Measurements from ENCODE around the gene MESP2.

The MESP2 gene

DNA sequence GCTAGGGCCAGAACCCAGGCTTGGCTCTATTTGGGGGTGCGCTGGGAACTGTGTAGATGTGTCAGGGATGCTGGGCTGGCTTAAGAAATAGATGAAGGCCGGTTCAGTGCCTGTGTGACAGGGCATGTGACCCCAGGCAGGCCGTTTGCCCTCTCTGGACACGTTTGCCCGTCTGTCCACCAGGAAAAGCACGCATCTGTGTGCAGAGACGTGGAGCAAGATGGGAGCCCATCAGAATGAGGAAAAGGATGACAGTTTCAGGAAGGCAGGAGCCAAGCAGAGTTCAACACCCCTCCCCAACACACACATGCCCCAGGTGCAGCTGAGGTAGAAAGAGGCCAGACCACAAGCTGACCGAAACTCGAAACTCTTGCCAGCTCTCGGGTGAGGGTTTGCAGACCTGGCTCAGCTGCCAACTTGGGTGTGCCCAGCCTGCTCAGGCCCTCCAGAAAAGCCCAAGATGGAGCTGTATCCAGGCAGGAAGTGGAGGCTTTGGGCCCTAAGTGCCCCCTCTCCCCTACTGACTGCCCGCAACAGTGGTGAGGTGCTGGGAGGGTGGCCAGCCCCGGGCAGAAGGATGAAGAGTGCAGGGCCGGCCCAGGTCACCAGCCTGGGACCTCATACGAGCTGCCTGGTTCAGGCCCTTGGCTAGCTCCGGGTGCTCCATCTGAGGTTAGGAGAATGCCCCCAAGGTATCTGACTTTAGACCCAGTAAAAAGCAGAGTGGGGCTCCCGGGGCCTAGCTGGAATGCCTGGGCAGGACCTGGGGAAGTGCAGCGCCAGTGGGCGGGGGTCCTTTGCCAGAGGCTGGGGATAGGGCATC is 14.9 kb upstream of the MESP2 start:
- ATAC-seq (replicated peaks) (no peak), DNase-seq (no peak)
- Mint-ChIP-seq H3K27me3 (peaks cover under 1 to 29% of the 10 kb centered on the region in 2 donors), H3K27ac (no peak overlapping the region), H3K9me3 (no peaks in the 10 kb centered on the region), H3K4me1 (ENCODE audit: low read depth in 2 of 2) (no peaks in the 10 kb centered on the region), H3K36me3 (ENCODE audit: insufficient read depth) (peaks cover 5% of the 10 kb centered on the region), H3K4me3 (no peak overlapping the region)

DNA sequence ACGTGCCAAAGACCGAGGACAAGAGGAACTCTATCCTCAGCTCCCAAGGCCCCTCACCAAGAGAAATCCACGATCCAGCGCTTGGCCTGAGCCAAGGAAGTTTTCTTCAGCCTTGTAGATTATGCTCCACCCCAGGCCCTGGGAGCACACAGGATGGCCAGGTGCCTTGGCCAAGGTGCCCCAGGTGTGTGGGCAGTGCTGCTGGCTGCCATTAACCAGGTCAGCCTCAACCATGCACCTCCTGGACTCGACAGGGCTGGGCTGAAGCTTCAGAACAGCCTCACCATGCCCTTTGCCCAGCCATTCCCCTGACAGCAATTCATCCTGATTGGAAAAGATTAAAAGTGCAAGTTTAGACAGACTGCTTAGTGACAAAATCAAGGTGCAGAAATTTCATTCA is 14.2 kb upstream of the MESP2 start:
- no peak for ATAC-seq (replicated peaks)
- Mint-ChIP-seq H3K4me3 (no peak overlapping the region), H3K4me1 (ENCODE audit: low read depth in 2 of 2) (no peaks in the 10 kb centered on the region), H3K9me3 (no peaks in the 10 kb centered on the region), H3K27me3 (peaks cover 0 to 27% of the 10 kb centered on the region in 2 donors), H3K27ac (no peak overlapping the region), H3K36me3 (ENCODE audit: insufficient read depth) (peaks cover 5% of the 10 kb centered on the region)
- no peak for DNase-seq

DNA sequence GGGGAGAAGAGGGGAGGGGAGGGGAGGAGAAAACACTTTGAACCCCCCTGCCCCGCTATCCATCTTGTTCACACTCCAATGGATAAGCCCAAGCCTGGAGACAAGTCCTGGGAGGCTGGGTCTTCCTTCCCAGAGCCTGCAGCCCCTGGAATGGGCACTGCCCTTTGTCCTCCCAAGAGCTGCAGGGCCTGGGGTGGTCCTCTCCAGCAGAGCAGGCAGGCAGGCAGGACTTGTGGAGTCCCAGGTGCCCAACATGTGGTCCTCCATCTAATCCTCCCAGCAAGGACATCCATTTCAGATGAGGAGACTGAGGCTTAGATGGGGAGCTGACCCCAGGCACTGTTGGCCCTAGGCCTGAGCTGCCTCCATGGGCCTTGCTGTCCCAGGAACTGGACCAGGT is 10.4 kb upstream of the MESP2 start:
- H3K4me3 Mint-ChIP-seq, result no peak overlapping the region
- H3K4me1 Mint-ChIP-seq (ENCODE audit: low read depth in 2 of 2), result no peaks in the 10 kb centered on the region
- no peak overlapping the region for H3K27ac Mint-ChIP-seq
- H3K36me3 Mint-ChIP-seq (ENCODE audit: insufficient read depth), result peaks cover 4% of the 10 kb centered on the region
- H3K9me3 Mint-ChIP-seq, result no peaks in the 10 kb centered on the region
- H3K27me3 Mint-ChIP-seq, result peaks cover 0 to 7% of the 10 kb centered on the region in 2 donors
- DNase-seq (no peak), ATAC-seq (replicated peaks) (no peak)

DNA sequence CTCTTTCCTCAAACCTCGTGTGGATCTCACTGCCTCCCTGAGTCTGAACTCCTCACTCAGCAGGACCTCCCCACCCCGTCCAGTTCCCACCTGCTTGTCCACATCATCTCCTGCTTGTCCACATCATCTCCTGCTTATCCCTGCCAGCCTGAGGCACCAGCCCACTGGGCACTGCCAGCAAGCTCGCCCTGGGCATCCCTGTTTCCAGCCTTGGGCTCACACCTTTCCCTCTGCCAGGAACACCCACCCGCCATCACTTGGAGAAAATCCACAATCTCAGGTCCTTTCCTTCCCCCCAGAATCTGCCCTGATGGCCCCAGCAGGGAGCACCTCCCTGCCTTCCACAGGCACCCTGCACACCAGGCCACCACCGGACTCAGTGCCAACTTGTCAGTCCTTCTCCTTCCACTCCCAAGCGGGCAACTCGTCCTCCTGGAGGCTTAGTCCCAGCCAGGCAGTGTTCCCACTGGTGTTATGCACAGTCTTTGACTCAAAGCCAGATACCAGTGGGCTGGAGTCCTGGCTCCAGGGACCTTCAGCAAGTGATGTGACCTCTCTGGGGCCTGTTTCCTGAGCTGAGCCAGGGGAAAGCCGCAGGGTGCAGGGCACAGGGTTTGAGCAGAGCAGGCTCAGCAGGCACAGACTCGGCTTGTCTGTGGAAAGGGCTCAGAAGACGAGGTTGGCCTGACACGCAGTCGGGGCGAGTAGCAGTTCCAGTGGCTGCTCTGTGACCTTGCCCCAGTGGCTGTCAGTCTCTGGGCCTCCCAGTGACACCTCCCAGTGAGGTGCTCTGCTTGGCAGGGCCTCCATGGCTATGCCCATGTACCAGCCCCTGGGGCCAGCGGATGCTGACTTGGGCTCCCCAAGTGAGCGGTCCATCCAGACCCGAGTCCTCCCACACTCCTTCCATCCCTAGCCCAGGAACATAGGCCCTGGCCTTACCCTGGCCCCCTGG is 9.5 kb upstream of the MESP2 start:
- no peak for DNase-seq
- no peak for ATAC-seq (replicated peaks)
- H3K27ac Mint-ChIP-seq, result peak overlapping the region; percentile 17 to 30
- no peaks in the 10 kb centered on the region for H3K36me3 Mint-ChIP-seq (ENCODE audit: insufficient read depth)
- H3K27me3 Mint-ChIP-seq, result no peaks in the 10 kb centered on the region
- H3K4me1 Mint-ChIP-seq (ENCODE audit: low read depth in 2 of 2), result no peaks in the 10 kb centered on the region
- no peaks in the 10 kb centered on the region for H3K9me3 Mint-ChIP-seq
- no peak overlapping the region for H3K4me3 Mint-ChIP-seq

DNA sequence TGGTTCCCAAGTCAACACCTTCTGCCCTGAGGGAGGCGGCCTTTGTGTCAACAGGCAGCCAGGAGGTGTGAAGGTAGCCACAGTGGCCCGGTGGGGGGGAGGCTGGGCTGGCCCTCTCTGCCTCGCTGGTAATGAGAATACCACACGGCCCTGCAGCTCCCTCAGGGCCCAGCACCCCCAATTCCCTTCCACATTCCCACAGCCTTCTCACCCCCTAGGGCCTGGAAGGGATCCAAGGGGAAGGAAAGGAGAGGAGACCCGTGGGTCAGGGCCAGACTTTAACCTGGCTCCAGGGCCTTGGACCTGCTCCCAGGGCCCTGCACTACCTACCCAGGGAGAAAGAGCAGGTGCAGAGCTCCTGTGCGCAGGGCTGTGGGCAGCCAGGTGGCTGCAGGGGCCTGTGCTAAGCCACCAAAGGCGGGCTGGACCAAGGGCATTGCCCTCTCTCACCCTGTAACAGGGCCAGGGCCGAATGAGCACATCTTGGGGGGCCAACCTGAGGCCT is 8.7 kb upstream of the MESP2 start:
- H3K4me3 Mint-ChIP-seq, result no peak overlapping the region
- DNase-seq (no peak), ATAC-seq (replicated peaks) (no peak)
- H3K4me1 Mint-ChIP-seq (ENCODE audit: low read depth in 2 of 2), result no peaks in the 10 kb centered on the region
- H3K9me3 Mint-ChIP-seq, result no peaks in the 10 kb centered on the region
- no peak overlapping the region for H3K27ac Mint-ChIP-seq
- no peaks in the 10 kb centered on the region for H3K27me3 Mint-ChIP-seq
- no peaks in the 10 kb centered on the region for H3K36me3 Mint-ChIP-seq (ENCODE audit: insufficient read depth)

DNA sequence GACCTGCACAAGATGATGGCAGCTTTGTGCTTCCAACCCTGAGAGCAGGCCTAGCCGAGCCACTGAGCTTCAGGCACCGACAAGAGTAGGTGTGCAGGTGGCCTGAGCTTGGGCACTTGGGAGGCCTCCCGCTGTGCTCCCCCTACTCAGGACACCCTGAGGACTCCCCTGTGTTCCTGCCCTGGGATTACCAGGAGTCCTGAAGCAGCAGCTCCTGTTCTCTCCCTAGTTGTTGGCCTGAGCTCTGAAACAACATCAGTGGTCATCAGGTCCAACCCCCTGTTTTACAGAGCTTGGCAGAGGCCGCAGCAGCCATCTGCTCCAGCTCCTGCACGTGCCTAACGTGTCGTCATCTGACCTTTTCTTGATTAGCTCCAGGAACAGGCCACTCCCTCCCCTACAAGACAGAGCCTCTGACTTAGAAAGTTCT is 8.0 kb upstream of the MESP2 start:
- ATAC-seq (replicated peaks) (no peak), DNase-seq (no peak)
- H3K9me3 Mint-ChIP-seq, result no peaks in the 10 kb centered on the region
- H3K27ac Mint-ChIP-seq, result peak overlapping the region in 1 of 2 donors; percentile 67
- no peaks in the 10 kb centered on the region for H3K36me3 Mint-ChIP-seq (ENCODE audit: insufficient read depth)
- H3K4me3 Mint-ChIP-seq, result no peak overlapping the region
- no peaks in the 10 kb centered on the region for H3K4me1 Mint-ChIP-seq (ENCODE audit: low read depth in 2 of 2)
- no peaks in the 10 kb centered on the region for H3K27me3 Mint-ChIP-seq

DNA sequence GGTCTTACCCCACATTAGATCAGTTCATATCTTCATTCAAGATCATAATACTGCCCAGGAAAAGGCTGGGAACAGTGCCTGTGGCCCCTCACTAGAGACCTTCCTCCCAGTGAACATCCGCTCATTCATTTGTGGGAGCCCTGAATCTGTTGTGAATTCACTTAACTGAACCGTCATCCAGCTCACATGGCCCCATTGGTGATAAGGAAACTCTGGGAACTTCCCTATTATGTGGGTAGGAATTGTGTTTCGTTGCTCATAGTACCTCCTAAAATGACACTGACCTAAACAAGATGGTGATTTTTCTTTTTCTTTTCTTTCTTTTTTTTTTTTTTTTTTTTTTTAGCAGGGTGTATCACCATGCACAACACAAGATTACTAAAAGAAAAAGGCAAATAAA is 6.8 kb upstream of the MESP2 start:
- DNase-seq (no peak), ATAC-seq (replicated peaks) (no peak)
- Mint-ChIP-seq H3K9me3 (no peaks in the 10 kb centered on the region), H3K27me3 (no peaks in the 10 kb centered on the region), H3K4me3 (no peak overlapping the region), H3K4me1 (ENCODE audit: low read depth in 2 of 2) (no peaks in the 10 kb centered on the region), H3K27ac (no peak overlapping the region), H3K36me3 (ENCODE audit: insufficient read depth) (no peaks in the 10 kb centered on the region)

DNA sequence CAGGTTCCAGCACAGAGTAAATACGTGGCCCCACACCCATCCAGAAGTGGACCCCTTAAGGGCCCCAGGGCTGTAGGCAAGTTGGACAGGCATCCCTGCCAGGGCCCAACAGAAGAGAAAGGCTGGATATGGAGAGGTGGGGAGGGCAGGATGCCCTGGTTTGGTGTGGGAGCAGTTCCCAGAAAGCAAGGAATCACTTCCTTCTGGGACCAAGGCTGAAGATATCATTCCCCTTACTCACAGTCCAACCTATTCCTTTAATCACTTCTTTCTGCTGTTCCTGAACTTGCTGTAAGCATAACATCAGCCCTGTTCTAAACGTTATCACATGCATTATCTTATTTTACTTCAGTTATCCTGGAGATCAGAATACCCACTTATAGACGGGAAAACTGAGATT is 6.1 kb upstream of the MESP2 start:
- Mint-ChIP-seq H3K36me3 (ENCODE audit: insufficient read depth) (no peaks in the 10 kb centered on the region), H3K27ac (no peak overlapping the region), H3K27me3 (no peaks in the 10 kb centered on the region), H3K4me3 (no peak overlapping the region), H3K9me3 (no peaks in the 10 kb centered on the region), H3K4me1 (ENCODE audit: low read depth in 2 of 2) (no peaks in the 10 kb centered on the region)
- ATAC-seq (replicated peaks) (no peak), DNase-seq (no peak)

DNA sequence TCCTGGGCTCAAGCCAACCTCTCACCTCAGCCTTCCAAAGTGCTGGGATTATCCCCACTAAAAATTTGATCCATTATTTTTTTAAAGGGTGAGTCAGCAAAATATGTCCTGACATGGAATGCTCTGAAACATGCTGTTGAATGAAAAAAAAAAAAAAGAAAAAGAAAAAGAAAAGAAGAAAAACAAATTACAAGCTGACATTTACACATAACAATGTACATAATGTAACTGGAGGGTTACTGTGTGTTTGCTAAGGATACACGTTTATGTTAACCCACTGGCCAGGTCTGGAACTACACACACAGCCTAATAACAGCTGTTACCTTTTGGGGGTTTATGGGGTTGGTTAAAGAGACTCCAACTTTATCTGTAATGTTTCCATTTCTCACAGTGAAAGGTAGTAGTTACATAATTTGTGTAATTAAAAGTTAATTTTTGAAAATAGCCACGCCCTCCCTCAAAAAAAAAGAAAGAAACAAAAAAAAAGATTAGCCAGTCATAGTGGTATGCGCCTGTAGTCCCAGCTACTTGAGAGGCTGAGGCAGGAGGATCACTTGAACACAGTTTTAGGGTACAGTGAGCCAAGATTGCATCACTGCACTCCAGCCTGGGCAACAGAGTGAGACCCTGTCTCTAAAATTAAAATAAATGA is 3.1 kb upstream of the MESP2 start:
- ATAC-seq (replicated peaks), result no peak

DNA sequence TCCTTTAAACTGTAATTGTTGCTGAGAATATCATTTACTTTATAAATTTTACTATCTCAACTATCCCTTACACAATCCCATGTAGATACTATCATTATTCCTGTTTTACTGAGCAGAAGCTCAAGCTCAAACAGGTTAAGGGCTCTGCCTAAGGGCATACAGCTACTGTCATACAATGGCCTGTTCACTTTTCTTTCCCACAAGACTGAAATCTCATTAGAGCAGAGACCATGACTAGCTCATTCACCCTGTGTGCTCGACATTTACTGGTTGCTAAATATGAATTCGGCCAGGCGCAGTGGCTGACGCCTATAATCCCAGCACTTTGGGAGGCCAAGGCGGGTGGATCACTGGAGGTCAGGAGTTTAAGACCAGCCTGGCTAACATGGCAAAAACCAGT is 1.6 kb upstream of the MESP2 start:
- Mint-ChIP-seq H3K27me3 (peaks cover 7 to 25% of the 10 kb centered on the region in 2 donors), H3K4me3 (no peak overlapping the region), H3K4me1 (ENCODE audit: low read depth in 2 of 2) (no peaks in the 10 kb centered on the region), H3K27ac (no peak overlapping the region), H3K9me3 (no peaks in the 10 kb centered on the region), H3K36me3 (ENCODE audit: insufficient read depth) (peaks cover 5% of the 10 kb centered on the region)
- DNase-seq, result no peak
- ATAC-seq (replicated peaks), result no peak

More for the DNA sequence above, 3.1 kb upstream of the MESP2 start:
- H3K4me1 Mint-ChIP-seq (ENCODE audit: low read depth in 2 of 2), result no peaks in the 10 kb centered on the region
- H3K4me3 Mint-ChIP-seq, result no peak overlapping the region
- peaks cover 5 to 12% of the 10 kb centered on the region in 2 donors for H3K27me3 Mint-ChIP-seq
- DNase-seq, result no peak
- H3K36me3 Mint-ChIP-seq (ENCODE audit: insufficient read depth), result peaks cover 5% of the 10 kb centered on the region
- no peaks in the 10 kb centered on the region for H3K9me3 Mint-ChIP-seq
- no peak overlapping the region for H3K27ac Mint-ChIP-seq

DNA sequence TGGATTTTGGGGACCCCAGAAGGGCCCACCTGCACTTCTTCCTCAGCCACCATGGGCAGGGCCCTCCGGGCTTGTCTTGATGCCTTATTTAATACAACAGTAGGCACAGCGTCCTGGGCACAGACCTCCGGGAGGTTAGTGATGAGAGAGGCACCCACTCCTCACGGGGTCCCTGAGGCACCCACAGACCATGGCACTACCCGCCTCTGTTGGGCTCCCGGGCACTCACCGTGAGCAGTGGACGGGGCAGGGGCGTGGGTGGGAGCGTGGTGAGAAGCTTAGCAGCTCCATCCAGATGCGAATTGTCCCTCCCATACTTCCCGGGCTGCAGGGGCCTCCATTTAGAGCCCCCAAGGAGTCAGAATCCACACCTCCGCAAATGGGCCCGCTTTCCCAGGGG is 317 bp upstream of the MESP2 start:
- Mint-ChIP-seq H3K4me1 (ENCODE audit: low read depth in 2 of 2) (no peaks in the 10 kb centered on the region), H3K27ac (no peak overlapping the region), H3K4me3 (peak overlapping the region in 1 of 2 donors; percentile 64), H3K9me3 (no peaks in the 10 kb centered on the region), H3K36me3 (ENCODE audit: insufficient read depth) (peaks cover 5% of the 10 kb centered on the region), H3K27me3 (peaks cover 15 to 36% of the 10 kb centered on the region in 2 donors)
- ATAC-seq (replicated peaks), result no peak
- DNase-seq, result no peak

DNA sequence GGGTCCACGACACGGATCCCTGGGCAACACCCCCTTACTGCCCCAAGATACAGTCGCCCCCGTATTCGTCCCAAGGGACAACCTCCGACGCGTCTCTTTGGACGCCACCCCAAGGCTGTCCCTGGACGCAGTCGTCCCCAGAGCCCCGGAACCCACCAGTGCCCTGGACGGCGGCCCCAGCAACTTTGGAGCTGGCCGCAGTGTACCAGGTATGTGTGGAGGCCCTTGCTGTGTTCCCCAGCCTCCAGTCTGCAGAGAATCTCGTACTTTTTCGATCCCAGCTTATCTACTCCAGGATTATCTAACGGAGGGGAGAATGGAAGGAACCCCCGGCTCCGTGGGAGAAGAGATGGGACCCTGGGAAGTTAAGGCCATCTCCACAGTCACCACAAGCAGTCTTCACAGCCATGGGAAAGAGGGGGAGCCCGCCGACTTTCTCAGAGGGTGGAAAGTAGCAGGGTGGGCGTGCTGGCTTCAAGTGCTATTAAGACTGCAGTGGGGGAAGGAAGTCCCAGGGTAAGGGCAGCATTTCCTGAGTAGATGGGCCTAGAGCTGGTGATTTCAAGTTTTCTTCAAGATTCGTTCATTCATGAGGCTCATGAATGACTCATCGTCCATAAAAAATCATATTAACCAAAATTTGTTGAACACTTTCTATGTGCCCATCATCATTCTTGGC is 1.1 kb downstream of the MESP2 start:
- no peak for ATAC-seq (replicated peaks)
- Mint-ChIP-seq H3K4me1 (ENCODE audit: low read depth in 2 of 2) (no peaks in the 10 kb centered on the region), H3K27ac (no peak overlapping the region)

More for the DNA sequence above, 1.1 kb downstream of the MESP2 start:
- no peak for DNase-seq
- Mint-ChIP-seq H3K4me3 (peak overlapping the region; percentile 35 to 62), H3K36me3 (ENCODE audit: insufficient read depth) (peaks cover 5% of the 10 kb centered on the region), H3K27me3 (peaks cover 21 to 43% of the 10 kb centered on the region in 2 donors), H3K9me3 (no peaks in the 10 kb centered on the region)
